ENCODE results near the gene COL6A6.

GRCh38 chr3:130533247-130533646, 16.3 kb downstream of the COL6A6 start:
- TF ChIP-seq CTCF (conservative IDR thresholded peaks at IDR 0.05; ENCODE audit: low read length) (no peak), EZH2phosphoT487 (IDR thresholded peaks at IDR 0.05; ENCODE audit: borderline replicate concordance) (no peak)
